Endothelial cell of hepatic sinusoid (primary cell): ENCODE data around the gene IRX2.

ENCODE experiments used
- in situ Hi-C: cut with HindIII; loops from 2 replicates; pipeline ENCODE4 v1.10.0; 2017; ENCODE audit warnings: low sequenced_read_pairs

The IRX2 gene

GRCh38 chr5:2742921-2743679, 8.4 kb downstream of the IRX2 start:
- in situ Hi-C loops, result no loop called here

GRCh38 chr5:2741956-2742355, 9.5 kb downstream of the IRX2 start:
- in situ Hi-C loops, result no loop called here

GRCh38 chr5:2740876-2741555, 10.5 kb downstream of the IRX2 start:
- in situ Hi-C loops, result no loop called here

- in situ Hi-C loops, result no loop called here
Measured at GRCh38 chr5:2740051-2740875, 11.2 kb downstream of the IRX2 start.

GRCh38 chr5:2739360-2740050, 12.0 kb downstream of the IRX2 start:
- in situ Hi-C loops, result no loop called here

- in situ Hi-C loops, result no loop called here
Measured at GRCh38 chr5:2738700-2739359, 12.6 kb downstream of the IRX2 start.

GRCh38 chr5:2738156-2738699, 13.2 kb downstream of the IRX2 start:
- in situ Hi-C loops, result no loop called here

GRCh38 chr5:2737273-2738155, 14.0 kb downstream of the IRX2 start:
- in situ Hi-C loops, result no loop called here

- in situ Hi-C loops, result no loop called here
Measured at GRCh38 chr5:2736872-2737271, 14.6 kb downstream of the IRX2 start.

- in situ Hi-C loops, result no loop called here
Measured at GRCh38 chr5:2735996-2736395, 15.5 kb downstream of the IRX2 start.

- in situ Hi-C loops, result no loop called here
Measured at GRCh38 chr5:2732850-2733249, 18.6 kb downstream of the IRX2 start.

GRCh38 chr5:2732004-2732403, 19.5 kb downstream of the IRX2 start:
- in situ Hi-C loops, result no loop called here

GRCh38 chr5:2729189-2729588, 22.3 kb downstream of the IRX2 start:
- in situ Hi-C loops, result no loop called here

- in situ Hi-C loops, result no loop called here
Measured at GRCh38 chr5:2727550-2727949, 23.9 kb downstream of the IRX2 start.

- in situ Hi-C loops, result no loop called here
Measured at GRCh38 chr5:2725980-2726765, 25.3 kb downstream of the IRX2 start.

- in situ Hi-C loops, result no loop called here
Measured at GRCh38 chr5:2724831-2725230, 26.6 kb downstream of the IRX2 start.

- in situ Hi-C loops, result no loop called here
Measured at GRCh38 chr5:2724031-2724581, 27.4 kb downstream of the IRX2 start.

- in situ Hi-C loops, result no loop called here
Measured at GRCh38 chr5:2722901-2723300, 28.6 kb downstream of the IRX2 start.
